Uterine smooth muscle cell (primary cell): ENCODE data around the gene TMEM30B. TPM values are rescaled to one million over a fixed set of nuclear protein-coding genes. Genes with fewer than 3 reads are reported as not detected.

Source experiments
- total RNA-seq: library from RNA; depleted of rRNA; stranded (reverse); fragments of >200 nt; gene quantifications from 2 replicates; pipeline ENCODE4 v1.2.3, GENCODE V29; 2014

Gene TMEM30B, protein sequence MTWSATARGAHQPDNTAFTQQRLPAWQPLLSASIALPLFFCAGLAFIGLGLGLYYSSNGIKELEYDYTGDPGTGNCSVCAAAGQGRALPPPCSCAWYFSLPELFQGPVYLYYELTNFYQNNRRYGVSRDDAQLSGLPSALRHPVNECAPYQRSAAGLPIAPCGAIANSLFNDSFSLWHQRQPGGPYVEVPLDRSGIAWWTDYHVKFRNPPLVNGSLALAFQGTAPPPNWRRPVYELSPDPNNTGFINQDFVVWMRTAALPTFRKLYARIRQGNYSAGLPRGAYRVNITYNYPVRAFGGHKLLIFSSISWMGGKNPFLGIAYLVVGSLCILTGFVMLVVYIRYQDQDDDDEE
- total RNA-seq = 0.11 and 0.12 TPM in 2 replicates

GRCh38 chr14:61281186-61281947 lies at the start of gene TMEM30B:
TSS of gene TMEM30B (minus strand) at chr14:61281338. CDS start at chr14:61281147, 191 bp downstream.

DNA sequence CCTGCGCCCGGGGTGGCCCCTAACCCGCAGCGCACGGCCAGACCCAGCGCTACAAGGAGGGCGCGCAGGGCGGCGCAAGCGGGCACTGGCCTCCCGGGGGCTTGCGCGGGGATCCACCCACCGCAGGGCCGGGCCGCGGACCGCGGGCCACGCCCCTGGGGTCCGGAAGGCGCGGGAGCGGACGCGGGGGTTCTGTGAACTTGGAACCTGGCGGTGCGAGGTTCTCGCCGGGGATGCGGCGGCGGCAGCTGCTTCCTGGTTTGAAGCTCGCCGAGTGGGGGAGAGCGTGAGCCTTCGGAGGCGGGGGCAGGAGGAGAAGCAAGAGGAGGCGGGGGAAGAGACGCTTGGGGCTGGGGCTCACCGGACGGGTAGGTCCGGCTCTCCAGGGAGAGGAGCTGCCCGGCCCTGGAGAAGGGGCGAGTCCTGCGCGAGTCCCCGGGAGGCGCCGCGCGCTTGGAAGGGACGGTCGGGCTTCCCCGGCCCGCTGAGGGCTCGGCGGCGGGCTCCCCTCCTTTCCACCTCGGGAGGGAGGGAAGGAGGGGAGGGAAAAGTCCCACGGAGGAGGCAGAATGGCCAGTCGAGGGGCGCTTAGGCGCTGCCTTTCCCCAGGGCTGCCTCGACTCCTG lies 40.4 kb upstream of the TMEM30B start, which contains the start of gene PRKCH:
Gene PRKCH, plus strand, starts transcription at position 195 of the 626 bp plus-strand sequence. CDS start 523 bp downstream, outside the sequence.

Other genes with a start within 250 kb of the TMEM30B start
- gene PRKCH, start 40.2 kb upstream of the TMEM30B start, total RNA-seq = 0.55 and 1.5 TPM in 2 replicates